HepG2 (cell line): ENCODE data around the gene LINGO1.

Source experiments
- CEBPB ChIP-seq: IDR thresholded peaks from 2 replicates; pipeline ENCODE4 v1.6.1; 2011; ENCODE audit warnings: low read depth, low read length, improper control_type of control experiment, borderline replicate concordance
- CTCF ChIP-seq: sonication (generic); formaldehyde crosslinking; IDR thresholded peaks from 2 replicates; pipeline ENCODE4 v1.5.0; 2020; ENCODE audit warnings: mild to moderate bottlenecking, missing genetic modification reagents, moderate library complexity
- KLF16 ChIP-seq, 2 experiments: sonication (generic) in 1 of 2; formaldehyde crosslinking in 1 of 2; IDR thresholded peaks; 2 replicates each; pipeline versions ENCODE4 v1.6.1 to v1.8.0; 2016 to 2023; ENCODE audit warnings: missing genetic modification reagents in 2 of 2, missing compliant biosample characterization in 1 of 2
- MAZ ChIP-seq, 2 experiments: sonication (generic) in 1 of 2; formaldehyde crosslinking in 1 of 2; IDR thresholded peaks; 2 replicates each; pipeline versions ENCODE4 v1.5.0 to v1.6.1; 2012 to 2020; ENCODE audit warnings: low read depth in 2 of 2, mild to moderate bottlenecking in 2 of 2, borderline replicate concordance in 1 of 2, improper control_type of control experiment in 1 of 2, low read length in 1 of 2, missing genetic modification reagents in 1 of 2, moderate library complexity in 1 of 2
- MEF2D ChIP-seq: sonication (generic); formaldehyde crosslinking; IDR thresholded peaks from 2 replicates; pipeline ENCODE4 v1.5.1; 2020; ENCODE audit warnings: mild to moderate bottlenecking, missing genetic modification reagents
- PRPF4 ChIP-seq: fragments of 200-400 bp; formaldehyde crosslinking; IDR thresholded peaks from 2 replicates; pipeline ENCODE4 v1.6.1; 2016; ENCODE audit warnings: low read length, low read depth; ENCODE audit not compliant: poor library complexity, severe bottlenecking
- ZFY ChIP-seq: sonication (generic); formaldehyde crosslinking; IDR thresholded peaks from 2 replicates; pipeline ENCODE4 v1.4.0; 2020; ENCODE audit warnings: missing genetic modification reagents
- ZNF124 ChIP-seq: sonication (generic); formaldehyde crosslinking; IDR thresholded peaks from 2 replicates; pipeline ENCODE4 v1.4.0; 2020; ENCODE audit warnings: missing genetic modification reagents
- TF ChIP-seq, protein P1 (sequence below): conservative IDR thresholded peaks from 2 replicates; pipeline ENCODE4 v1.6.1; 2018; ENCODE audit warnings: missing genetic modification reagents
- TF ChIP-seq, protein P2 (sequence below): sonication (generic); formaldehyde crosslinking; IDR thresholded peaks from 2 replicates; pipeline ENCODE4 v1.4.0; 2020; ENCODE audit warnings: missing genetic modification reagents
- TF ChIP-seq, protein P3 (sequence below): sonication (generic); formaldehyde crosslinking; IDR thresholded peaks from 2 replicates; pipeline ENCODE4 v1.4.0; 2020; ENCODE audit warnings: mild to moderate bottlenecking, missing genetic modification reagents

DNA sequence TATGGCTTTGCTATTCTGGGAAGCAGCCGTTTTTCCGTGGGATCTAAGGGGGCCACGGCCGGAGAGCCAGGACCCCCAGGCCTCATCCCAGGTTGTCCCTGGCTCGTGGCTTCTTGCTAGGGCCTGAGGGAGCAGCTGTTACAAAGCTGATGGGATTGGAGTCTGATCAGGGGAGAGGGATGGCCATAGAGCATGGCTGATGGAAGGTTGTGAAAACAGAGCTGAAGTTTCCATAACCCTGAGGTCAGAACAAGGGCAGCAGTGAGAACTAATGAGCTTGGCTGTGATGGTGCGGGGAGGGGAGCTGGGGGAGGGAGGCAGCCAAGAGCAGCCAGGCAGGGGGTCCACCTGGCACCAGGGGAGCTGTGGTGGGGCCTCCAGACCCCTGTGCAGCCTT is 63.0 kb downstream of the LINGO1 start:
- no peak for TF ChIP-seq CEBPB
- no peak for TF ChIP-seq CTCF (CRISPR knock-in tag)
- no peak for TF ChIP-seq ZFY (CRISPR knock-in tag)
- TF ChIP-seq KLF16 (CRISPR knock-in tag; IDR thresholded peaks at IDR 0.05): no peak
- no peak for TF ChIP-seq MAZ (IDR thresholded peaks at IDR 0.05; ENCODE audit: borderline replicate concordance, low read depth, low read length)
- no peak for TF ChIP-seq MAZ (CRISPR knock-in tag; IDR thresholded peaks at IDR 0.05; ENCODE audit: low read depth)
- TF ChIP-seq, protein P1, sequence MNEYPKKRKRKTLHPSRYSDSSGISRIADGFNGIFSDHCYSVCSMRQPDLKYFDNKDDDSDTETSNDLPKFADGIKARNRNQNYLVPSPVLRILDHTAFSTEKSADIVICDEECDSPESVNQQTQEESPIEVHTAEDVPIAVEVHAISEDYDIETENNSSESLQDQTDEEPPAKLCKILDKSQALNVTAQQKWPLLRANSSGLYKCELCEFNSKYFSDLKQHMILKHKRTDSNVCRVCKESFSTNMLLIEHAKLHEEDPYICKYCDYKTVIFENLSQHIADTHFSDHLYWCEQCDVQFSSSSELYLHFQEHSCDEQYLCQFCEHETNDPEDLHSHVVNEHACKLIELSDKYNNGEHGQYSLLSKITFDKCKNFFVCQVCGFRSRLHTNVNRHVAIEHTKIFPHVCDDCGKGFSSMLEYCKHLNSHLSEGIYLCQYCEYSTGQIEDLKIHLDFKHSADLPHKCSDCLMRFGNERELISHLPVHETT (CRISPR knock-in tag): no peak
- no peak for TF ChIP-seq MEF2D
- TF ChIP-seq, protein P2, sequence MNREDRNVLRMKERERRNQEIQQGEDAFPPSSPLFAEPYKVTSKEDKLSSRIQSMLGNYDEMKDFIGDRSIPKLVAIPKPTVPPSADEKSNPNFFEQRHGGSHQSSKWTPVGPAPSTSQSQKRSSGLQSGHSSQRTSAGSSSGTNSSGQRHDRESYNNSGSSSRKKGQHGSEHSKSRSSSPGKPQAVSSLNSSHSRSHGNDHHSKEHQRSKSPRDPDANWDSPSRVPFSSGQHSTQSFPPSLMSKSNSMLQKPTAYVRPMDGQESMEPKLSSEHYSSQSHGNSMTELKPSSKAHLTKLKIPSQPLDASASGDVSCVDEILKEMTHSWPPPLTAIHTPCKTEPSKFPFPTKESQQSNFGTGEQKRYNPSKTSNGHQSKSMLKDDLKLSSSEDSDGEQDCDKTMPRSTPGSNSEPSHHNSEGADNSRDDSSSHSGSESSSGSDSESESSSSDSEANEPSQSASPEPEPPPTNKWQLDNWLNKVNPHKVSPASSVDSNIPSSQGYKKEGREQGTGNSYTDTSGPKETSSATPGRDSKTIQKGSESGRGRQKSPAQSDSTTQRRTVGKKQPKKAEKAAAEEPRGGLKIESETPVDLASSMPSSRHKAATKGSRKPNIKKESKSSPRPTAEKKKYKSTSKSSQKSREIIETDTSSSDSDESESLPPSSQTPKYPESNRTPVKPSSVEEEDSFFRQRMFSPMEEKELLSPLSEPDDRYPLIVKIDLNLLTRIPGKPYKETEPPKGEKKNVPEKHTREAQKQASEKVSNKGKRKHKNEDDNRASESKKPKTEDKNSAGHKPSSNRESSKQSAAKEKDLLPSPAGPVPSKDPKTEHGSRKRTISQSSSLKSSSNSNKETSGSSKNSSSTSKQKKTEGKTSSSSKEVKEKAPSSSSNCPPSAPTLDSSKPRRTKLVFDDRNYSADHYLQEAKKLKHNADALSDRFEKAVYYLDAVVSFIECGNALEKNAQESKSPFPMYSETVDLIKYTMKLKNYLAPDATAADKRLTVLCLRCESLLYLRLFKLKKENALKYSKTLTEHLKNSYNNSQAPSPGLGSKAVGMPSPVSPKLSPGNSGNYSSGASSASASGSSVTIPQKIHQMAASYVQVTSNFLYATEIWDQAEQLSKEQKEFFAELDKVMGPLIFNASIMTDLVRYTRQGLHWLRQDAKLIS (CRISPR knock-in tag): no peak
- no peak for TF ChIP-seq PRPF4
- TF ChIP-seq, protein P3, sequence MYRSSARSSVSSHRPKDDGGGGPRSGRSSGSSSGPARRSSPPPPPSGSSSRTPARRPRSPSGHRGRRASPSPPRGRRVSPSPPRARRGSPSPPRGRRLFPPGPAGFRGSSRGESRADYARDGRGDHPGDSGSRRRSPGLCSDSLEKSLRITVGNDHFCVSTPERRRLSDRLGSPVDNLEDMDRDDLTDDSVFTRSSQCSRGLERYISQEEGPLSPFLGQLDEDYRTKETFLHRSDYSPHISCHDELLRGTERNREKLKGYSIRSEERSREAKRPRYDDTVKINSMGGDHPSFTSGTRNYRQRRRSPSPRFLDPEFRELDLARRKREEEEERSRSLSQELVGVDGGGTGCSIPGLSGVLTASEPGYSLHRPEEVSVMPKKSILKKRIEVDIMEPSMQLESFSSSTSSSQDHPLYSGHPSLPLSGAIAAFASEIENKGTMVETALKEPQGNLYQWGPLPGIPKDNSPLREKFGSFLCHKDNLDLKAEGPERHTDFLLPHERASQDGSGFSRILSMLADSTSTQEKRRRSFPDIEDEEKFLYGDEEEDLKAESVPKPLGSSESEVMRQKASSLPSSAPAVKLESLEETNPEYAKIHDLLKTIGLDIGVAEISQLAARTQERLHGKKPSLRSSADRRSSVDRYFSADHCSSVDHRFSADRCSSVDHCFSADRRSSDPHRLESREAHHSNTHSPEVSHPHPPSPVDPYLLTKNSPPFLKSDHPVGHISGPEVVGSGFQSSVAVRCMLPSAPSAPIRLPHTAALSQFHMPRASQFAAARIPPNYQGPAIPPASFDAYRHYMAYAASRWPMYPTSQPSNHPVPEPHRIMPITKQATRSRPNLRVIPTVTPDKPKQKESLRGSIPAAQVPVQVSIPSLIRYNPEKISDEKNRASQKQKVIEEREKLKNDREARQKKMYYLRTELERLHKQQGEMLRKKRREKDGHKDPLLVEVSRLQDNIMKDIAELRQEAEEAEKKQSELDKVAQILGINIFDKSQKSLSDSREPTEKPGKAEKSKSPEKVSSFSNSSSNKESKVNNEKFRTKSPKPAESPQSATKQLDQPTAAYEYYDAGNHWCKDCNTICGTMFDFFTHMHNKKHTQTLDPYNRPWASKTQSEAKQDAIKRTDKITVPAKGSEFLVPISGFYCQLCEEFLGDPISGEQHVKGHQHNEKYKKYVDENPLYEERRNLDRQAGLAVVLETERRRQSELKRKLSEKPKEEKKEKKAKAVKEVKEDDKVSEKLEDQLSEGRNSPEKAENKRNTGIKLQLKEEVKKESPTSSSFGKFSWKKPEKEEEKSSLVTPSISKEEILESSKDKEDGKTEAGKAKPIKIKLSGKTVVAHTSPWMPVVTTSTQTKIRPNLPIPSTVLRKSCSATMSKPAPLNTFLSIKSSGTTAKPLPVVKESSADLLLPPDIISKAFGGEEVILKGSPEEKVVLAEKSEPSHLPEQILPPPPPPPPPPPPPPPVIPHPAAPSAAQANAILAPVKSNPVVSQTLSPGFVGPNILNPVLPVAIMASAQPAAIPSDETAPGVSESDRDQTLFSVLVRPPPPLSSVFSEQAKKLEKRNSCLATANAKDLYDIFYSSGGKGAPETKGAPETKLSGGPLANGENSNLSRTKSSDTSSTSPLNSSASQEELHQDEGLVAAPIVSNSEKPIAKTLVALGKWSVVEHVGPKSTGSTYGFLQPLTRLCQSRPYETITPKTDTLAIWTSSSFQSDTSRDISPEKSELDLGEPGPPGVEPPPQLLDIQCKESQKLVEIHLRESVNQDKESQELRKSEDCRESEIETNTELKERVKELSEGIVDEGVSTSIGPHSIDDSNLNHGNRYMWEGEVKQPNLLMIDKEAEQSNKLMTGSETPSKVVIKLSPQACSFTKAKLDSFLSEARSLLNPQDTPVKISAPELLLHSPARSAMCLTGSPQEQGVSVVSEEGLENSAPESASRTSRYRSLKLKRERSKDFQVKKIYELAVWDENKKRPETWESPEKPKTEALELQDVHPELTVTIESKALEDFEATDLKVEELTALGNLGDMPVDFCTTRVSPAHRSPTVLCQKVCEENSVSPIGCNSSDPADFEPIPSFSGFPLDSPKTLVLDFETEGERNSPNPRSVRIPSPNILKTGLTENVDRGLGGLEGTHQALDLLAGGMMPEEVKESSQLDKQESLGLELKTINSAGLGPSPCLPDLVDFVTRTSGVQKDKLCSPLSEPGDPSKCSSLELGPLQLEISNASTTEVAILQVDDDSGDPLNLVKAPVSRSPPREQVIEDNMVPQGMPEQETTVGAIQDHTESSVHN (CRISPR knock-in tag): no peak
- no peak for TF ChIP-seq ZNF124
